NCI-H460 (cell line): ENCODE results near the gene SYT13. TPM values are rescaled to one million over a fixed set of nuclear protein-coding genes. Genes with fewer than 3 reads are reported as not detected.
"Not testable (repeated sequence)": the region's sequence is repeated elsewhere in the genome, so short reads cannot be mapped to it uniquely, and the experiment has no call there.

Experiments
- DNase-seq: peaks from one replicate; pipeline ENCODE4 v3.0.0-alpha.2; 2016; ENCODE audit warnings: low read depth; ENCODE audit errors: extremely low read depth
- total RNA-seq: library from RNA; depleted of rRNA; stranded (reverse); fragments of >200 nt; shearing (Covaris generic); gene quantifications from 2 replicates; pipeline ENCODE4 v1.2.3, GENCODE V29; 2014

The SYT13 gene
- total RNA-seq, 1 experiment from 2014 or later = not detected

DNA sequence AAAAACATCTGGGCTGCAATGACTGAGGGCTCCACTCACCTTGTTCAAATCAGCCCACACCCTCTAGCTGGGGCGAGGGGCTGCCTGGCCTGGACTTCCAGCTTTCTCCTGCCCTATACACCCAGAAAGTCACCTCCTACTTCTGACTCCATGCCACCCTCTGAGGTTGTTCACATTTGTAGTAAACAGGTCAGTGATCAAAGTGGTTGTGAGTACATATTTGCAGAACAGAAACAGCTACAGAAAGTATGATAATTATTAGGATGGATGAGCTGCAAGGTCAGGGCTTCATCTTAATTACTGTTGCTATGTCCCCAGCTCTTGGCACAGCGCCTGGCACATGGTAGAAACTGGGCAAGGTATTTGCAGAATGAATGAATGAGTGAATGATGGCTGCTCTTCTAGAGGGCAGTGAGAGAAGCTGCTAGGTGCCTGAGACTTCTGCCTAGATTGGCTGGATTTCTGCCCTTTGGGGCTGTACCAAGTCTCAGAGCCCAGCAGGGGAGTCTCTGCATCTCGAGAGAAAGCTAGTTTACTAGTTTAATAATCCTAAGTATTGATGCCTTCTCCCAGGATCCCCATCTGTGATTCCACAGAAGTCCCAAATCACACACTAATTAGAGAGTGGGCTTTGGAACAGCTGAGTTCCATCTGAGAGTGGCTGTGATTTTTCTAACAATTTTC, 36.0 kb downstream of the SYT13 start:
- DNase-seq = no peak

DNA sequence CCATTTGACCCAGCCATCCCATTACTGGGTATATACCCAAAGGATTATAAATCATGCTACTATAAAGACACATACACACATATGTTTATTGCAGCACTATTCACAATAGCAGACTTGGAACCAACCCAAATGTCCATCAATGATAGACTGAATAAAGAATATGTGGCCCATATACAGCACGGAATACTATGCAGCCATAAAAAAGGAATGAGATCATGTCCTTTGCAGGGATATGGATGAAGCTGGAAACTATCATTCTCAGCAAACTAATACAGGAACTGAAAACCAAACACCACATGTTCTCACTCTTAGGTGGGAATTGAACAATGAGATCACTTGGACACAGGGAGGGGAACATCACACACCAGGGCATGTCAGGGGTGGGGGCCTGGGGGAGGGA, 36.8 kb downstream of the SYT13 start:
- not testable (repeated sequence) for DNase-seq

DNA sequence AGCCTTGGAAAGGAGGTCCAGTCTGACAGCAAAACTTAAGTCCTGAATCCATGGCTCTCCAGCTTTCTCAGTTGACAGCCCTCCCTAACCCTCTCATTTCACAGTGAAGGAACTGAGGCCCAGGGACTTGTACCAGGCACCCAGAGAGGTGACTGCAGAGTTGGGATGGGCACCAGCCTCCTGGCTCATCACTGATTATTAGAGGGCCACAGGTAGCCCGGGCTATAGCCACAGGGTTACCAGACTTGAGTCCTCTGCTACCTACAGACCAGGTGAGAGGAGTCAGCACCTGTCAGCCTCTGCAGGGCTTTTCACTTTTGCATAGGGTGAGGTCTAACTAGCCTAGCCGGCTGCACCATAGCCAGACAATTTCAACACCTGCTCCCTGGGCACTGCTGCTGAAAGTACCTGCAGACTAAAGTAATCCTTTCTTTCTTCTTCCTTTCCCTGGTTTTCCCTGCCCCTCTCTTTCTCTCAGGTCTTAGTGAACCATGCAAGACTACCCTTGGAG, 37.6 kb downstream of the SYT13 start:
- DNase-seq = no peak

DNA sequence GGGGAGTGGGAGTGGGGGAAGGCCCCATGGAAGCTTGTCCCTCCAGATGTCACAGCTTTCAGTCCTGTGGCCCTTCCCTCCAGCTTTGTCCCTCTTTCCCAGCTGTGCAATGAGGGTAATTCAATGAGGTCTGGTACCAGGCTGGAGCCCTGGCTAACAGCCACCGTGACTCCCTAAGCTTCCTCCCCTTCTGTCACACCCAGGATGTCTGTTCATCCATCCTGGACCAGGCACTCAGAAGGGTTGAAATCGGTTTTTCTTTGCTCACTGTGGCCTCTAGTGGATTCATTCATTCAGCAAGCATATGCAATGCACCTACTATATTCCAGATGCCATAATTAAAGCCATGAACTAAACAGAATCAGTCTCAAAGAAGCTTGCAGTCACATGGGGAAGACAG, 38.7 kb downstream of the SYT13 start:
- DNase-seq = no peak

DNA sequence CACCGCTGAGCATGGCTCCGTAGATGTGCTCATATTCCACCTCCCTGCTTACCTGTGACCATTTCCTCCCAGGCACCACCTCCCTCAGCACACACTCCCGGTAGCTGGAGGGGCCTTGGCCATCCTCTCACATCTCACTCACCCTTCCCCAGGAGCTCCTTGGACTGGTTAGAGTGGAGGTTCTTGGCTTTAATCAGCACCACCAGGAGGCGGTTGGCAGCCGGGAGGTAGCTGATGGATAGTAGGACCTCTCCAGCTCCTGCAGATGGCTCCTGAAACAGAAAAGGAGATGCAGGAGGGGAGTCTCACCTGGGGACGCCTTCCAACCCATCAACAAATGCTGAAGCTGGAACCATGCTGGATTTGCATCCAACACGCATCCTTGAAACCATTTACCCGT, 39.9 kb downstream of the SYT13 start:
- no peak for DNase-seq

DNA sequence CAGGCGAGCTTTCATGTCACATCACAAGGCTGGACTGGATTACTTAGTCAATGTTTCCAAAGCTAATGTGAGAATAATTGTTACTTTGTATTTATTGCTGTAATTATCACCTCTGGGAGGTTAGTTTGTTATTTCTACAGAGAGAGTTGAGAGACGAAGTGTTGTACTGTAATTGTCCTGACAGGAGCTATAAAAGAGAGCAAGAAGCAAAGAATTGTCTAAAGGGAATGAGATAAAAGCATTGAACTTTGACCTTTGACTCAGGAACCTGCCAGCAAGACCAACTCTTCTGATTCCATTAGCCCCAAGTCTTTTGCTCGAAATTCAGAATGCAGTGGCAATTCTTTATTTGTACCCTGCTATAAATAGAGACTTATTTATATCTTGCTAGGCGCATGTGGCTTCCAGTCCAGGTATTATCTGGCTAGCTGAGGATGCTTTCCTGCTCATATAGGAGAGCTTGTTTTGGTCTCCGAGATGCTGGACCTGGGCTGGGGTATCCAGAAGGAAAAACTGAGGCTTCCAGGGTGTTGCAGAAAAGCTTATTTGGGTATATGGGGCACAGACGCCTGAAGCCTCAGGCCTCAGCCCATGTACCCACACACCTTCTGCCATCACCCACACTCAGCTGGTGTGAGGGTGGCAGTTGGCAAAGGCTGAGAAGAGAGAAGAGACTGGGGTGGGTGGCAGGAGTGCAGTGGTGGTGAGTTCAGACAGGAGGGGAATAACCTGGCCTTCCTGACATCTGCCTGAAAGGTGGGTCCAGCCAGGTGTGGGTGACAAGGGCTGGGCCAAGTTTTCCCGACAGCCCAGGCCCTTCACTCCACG, 40.7 kb downstream of the SYT13 start:
- DNase-seq = no peak

DNA sequence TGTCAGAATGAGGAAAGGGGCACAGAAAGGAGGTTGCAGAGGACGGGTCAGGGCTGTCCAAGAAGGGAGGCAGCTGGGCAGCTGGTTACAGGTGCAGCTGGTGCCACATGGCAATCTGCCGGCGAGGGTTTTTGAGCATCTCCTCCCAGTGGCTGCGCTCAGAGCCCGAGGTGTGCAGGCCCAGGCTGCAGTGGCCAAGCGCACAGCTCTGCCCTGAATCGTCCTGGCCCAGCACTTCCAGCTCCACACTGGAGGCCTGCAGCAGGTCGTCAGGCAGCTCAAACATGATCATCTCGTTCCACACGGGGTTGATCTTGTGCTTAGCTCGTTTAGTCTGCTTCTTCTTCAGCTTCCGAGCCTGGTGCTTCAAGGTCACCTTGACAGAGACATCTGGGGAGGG, 42.2 kb downstream of the SYT13 start:
- no peak for DNase-seq

DNA sequence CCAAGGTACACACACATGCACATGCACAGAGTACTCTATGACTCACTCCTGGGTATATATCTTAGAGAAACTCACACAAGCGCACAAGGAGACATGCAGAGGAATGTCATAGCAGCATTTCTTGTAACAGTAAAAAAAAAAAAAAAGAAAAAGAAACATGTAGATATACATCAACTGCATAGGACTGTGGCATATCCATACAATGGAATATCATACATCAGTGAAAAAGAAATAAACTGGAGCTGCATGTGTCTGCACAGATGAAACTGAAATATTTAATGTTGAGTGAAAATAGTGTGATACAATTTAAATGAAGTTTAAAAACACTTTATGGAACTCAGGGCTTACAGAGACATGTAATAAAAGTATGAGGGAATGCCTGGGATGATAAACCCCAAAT, 46.4 kb downstream of the SYT13 start:
- DNase-seq = no peak

DNA sequence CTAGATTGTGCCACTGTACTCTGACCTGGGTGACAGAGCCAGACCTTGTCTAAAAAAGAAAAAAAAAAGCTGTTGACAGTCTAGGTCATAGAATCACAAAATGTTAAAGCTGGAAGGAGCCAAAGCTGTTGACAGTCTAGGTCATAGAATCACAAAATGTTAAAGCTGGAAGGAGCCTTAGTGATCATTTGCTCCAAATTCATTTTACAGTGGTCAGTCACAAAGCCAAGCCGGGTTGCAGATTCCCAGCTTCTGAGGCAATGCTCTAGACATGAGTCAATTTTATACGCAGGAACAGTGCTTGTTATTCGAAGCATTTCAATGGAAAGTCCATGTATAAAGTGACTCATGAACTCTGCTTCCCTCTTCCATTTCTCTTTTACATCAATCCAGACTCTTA, 47.4 kb downstream of the SYT13 start:
- DNase-seq = no peak

DNA sequence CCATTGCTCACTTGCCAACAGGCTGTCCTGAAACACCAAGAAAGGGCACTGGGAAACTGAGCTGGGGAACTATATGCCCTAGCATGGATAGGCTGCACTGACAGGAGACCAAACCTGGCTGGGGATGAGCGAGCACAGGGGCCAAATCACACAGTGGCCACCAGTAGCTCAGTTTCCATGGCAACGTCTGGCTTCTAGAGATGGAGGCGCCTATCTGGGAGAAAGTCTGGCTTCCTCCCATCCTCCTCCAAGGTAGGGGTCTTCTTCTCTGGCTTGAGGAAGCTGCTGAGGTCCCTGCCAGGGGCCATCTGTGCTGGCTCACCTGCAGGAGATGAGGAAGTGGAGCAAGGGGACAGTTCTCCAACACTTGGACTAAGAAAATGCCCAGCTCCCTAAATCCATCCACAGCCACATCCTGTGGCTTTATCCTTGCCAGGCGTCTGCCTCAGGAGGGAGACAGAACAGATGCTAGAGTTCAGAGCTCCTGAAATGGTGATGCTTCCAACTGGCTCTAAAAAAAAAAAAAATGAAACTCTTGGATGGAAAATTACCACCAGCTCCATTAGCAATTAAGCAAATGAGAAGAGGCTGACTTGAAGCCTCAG, 48.3 kb downstream of the SYT13 start:
- DNase-seq = no peak

DNA sequence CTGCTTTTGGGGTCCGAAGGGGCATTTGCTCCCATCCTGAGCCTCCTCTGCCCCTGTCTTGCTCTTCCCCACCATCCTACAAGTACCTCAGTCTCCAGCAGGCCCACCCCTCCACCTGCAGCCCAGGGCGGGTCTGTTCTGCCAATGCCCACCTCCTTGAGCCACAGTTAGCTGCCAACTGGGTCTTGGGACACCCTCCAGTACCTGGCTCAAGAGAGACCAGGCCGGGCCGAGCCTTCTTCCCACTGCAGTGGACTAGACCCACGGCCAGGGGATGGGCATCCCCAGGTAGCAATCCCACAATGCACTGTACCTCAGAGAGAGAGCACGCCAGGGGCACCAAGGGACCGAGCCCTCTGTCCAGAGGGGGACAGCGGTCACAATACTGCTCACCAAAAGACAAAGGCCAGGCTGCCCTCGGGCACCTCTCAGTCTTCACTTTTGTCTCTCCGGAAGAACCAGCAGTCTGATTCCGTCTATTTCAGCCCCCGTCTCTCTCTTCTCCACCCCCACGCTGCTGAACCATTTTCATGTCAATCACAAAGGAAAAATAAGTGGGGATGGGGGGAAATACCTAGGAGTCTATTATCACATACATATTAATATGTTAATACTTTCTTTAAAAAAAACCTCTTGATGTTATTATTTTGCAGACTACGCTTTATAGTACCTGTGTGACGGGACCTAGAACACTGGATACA, 51.7 kb downstream of the SYT13 start:
- no peak for DNase-seq

DNA sequence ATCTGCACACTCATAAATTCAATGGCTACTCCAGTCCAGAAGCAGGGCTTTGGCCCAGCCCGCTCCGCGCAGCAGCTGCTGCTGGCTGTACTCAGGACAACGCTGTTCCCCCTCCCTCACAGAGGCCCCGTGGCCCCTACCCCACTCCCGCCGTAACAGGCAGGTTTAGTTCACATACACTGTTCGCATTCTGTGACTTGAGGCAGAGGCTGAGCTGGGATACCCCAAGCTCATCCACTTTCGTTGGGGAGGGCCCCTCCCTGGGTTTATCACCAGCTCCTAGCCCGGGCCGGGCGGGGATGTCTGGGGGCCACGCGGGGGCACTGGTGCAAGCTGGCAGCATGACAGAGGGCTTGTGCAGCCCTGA, 52.4 kb downstream of the SYT13 start:
- no peak for DNase-seq

DNA sequence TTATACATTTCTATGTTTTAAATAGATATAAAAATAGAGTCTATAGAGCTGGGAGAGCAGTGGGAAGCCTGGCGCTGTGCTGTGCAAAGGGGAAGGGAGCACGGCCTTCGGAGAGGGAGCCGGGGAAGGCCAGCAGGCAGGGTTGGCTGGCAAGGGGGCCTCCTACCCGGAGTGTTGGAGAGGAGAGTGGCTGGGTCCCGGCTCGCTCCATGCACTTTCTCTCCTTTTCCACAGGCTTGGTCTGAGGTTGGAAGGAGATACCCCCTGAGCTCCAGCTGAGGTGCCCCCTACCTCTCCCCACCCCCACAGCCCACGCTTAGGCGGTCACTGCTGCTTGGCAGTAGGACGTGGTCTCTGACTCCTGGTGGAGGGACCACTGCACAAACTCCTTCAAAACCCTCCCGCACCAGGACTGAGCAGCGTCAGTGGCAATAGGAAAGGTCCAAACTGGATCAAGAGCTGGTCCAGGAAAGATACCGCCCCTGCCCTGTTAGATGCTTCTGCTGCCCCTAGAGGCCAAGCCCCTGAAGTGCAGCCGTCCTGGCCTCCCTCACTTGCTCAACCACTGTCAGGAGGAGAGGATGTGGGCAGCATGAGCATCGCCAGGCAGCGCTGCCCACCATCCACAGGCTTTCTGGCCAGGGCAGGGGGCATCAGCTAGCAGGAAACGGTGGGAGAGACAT, 52.9 kb downstream of the SYT13 start:
- peak; percentile 43 for DNase-seq

DNA sequence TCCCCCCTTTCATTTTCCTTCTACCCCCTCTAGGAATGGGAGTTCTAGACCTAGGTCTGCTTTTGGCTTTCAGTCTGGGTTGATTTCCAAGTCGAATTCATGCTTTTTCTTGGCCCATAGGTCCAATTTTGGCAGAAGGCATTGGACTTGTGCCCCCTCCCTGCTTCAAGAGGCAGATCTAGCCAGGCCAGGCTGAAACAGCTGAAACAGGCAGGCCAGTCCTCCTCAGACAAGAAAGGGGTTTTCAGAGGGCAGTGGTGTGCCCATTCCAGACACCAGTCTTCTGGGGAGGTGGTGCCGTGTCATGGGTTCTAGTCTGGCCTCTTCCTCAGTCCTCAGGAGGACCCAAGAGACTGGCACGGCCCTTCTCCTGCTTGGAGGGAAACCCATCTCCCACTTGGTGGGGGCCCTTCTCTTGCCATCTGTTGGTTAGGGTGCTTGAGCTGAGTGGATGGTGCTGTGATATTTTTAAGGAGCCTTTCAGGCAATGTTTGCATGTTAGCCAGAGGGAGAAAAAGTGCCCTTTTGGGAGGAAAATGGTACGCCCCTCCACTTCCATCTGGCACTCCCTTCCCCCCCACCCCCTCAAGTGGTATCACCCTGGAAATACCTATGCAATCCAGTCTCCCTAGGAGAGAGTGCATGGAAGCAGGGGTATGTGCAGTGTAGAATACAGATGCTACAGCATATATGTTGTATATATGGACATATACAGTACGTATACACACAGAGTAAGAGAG, 53.6 kb downstream of the SYT13 start:
- DNase-seq = no peak

DNA sequence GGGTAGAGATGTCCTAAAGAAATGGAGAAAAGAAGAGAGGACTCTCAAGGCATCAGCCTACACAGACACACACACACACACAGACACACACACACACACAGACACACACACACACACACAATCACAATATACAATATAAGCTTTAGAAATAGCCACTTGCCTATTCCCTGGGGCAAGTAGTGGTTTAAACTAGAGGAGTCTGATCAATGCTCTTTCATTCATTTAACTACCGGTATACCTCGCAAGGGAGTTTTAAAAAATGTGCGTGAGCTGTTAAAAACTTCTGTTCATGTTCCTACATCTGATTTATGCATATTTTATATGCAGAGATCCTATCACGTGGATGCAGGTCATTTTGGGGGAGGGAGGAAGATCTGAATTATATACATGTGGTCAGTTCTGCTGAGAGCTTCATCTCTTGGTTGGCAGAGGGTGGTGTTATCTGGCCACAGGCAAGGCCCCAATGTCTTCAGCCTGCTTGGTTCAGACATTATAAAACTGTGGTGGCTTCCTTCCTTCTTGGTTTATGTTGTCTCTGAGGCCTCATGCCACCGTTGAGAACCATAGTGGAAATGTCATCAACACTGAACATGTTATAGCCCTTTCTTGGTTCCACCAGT, 56.6 kb downstream of the SYT13 start:
- DNase-seq = no peak

DNA sequence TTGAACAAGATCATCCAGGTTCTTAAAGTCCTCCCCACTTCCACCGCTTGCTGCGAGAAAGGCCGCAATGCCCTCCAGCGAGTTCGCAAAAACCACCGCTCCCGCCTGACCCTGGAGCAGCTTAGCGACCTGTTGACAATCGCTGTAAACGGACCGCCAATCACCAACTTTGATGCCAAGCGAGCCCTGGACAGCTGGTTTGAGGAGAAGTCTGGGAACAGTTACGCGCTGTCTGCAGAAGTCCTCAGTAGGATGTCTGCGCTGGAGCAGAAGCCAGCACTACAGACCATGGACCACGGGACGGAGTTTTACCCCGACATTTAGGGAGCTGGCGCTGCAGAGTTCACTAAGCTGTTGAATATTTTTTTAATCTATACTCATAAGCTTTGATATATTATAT, 58.3 kb downstream of the SYT13 start:
- DNase-seq = no peak

DNA sequence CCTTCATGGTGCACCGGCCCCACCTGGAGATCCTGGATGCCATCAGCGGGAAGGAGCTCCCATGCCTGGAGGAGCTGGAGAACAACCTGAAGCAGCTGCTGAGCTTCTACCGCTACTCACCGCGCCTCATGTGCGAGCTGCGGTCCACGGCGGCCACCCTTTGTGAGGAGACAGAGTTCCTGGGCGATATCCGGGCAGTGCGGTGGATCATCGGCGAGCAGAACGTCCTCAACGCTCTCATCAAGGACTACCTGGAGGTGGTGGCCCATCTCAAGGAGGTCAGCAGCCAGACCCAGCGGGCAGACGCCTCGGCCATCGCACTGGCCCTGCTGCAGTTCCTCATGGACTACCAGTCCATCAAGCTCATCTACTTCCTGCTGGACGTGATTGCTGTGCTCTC, 59.2 kb downstream of the SYT13 start:
- no peak for DNase-seq

DNA sequence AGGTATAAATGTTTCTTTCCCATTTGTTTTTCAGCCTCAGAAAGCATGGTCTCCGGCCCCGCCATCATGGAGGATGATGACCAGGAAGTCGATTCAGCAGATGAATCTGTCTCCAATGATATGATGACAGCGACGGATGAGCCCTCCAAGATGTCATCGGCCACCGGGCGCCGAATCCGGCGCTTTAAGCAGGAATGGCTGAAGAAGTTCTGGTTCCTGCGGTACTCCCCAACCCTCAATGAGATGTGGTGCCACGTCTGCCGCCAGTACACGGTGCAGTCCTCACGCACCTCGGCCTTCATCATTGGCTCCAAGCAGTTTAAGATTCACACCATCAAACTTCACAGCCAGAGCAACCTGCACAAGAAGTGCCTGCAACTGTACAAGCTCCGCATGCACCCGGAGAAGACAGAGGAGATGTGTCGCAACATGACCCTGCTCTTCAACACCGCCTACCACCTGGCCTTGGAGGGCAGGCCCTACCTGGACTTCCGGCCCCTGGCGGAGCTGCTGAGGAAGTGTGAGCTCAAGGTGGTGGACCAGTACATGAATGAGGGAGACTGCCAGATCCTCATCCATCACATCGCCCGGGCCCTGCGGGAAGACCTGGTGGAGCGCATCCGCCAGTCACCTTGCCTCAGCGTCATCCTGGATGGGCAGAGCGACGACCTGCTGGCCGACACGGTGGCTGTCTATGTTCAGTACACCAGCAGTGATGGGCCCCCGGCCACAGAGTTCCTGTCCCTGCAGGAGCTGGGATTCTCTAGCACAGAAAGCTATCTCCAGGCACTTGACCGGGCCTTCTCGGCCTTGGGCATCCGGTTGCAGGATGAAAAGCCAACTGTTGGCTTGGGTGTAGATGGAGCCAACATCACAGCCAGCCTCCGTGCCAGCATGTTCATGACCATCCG, 59.9 kb downstream of the SYT13 start:
- DNase-seq = no peak
